HepG2 (cell line): ENCODE results near the gene NDOR1. TPM values are rescaled to one million over a fixed set of nuclear protein-coding genes. Genes with fewer than 3 reads are reported as not detected.
A peak's percentile ranks its signal among the peaks of the same experiment; 100 is the strongest.

Experiments used
- ATAD3A ChIP-seq: sonication (generic); formaldehyde crosslinking; IDR thresholded peaks from 2 replicates; pipeline ENCODE4 v1.4.0; 2020; ENCODE audit warnings: missing genetic modification reagents
- CBFB ChIP-seq: sonication (generic); formaldehyde crosslinking; IDR thresholded peaks from 2 replicates; pipeline ENCODE4 v1.4.0; 2020; ENCODE audit warnings: missing genetic modification reagents
- CREM ChIP-seq, 2 experiments: sonication (generic) in 1 of 2; formaldehyde crosslinking in 1 of 2; IDR thresholded peaks; 2 replicates each; pipeline versions ENCODE4 v1.4.0 to v1.6.1; 2016 to 2020; ENCODE audit warnings: antibody characterized with exemption in 1 of 2, mild to moderate bottlenecking in 1 of 2, missing genetic modification reagents in 1 of 2
- GATAD1 ChIP-seq: IDR thresholded peaks from 2 replicates; pipeline ENCODE4 v1.6.1; 2016; ENCODE audit warnings: missing genetic modification reagents, missing compliant biosample characterization
- MBD4 ChIP-seq: IDR thresholded peaks from 2 replicates; pipeline ENCODE4 v1.6.1; 2012; ENCODE audit warnings: low read length, inconsistent platforms, borderline replicate concordance
- MTA3 ChIP-seq: sonication (generic); formaldehyde crosslinking; IDR thresholded peaks from 2 replicates; pipeline ENCODE4 v1.4.0; 2020; ENCODE audit warnings: missing genetic modification reagents
- NBN ChIP-seq: fragments of 450-650 bp; conservative IDR thresholded peaks from 2 replicates; pipeline ENCODE4 v1.6.1; 2017
- RBAK ChIP-seq: sonication (generic); formaldehyde crosslinking; IDR thresholded peaks from 2 replicates; pipeline ENCODE4 v1.5.1; 2020; ENCODE audit warnings: mild to moderate bottlenecking, missing genetic modification reagents
- RORA ChIP-seq: sonication (generic); formaldehyde crosslinking; IDR thresholded peaks from 2 replicates; pipeline ENCODE4 v1.5.0; 2020; ENCODE audit warnings: mild to moderate bottlenecking, missing genetic modification reagents, moderate library complexity
- SMARCE1 ChIP-seq: fragments of 450-650 bp; IDR thresholded peaks from 2 replicates; pipeline ENCODE4 v1.6.1; 2017; ENCODE audit warnings: borderline replicate concordance
- U2AF1 ChIP-seq: fragments of 200-400 bp; formaldehyde crosslinking; optimal IDR thresholded peaks from 2 replicates; pipeline ENCODE3; 2017; ENCODE audit warnings: mild to moderate bottlenecking, low read depth, low read length
- XRCC5 ChIP-seq: fragments of 200-400 bp; formaldehyde crosslinking; optimal IDR thresholded peaks from 2 replicates; pipeline ENCODE3; 2017; ENCODE audit warnings: mild to moderate bottlenecking, low read length
- ZNF337 ChIP-seq: sonication (generic); formaldehyde crosslinking; IDR thresholded peaks from 2 replicates; pipeline ENCODE4 v1.5.1; 2020; ENCODE audit warnings: missing genetic modification reagents, low read depth, mild to moderate bottlenecking, borderline replicate concordance
- ZNF383 ChIP-seq: sonication (generic); formaldehyde crosslinking; IDR thresholded peaks from 2 replicates; pipeline ENCODE4 v1.4.0; 2020; ENCODE audit warnings: missing genetic modification reagents, mild to moderate bottlenecking, borderline replicate concordance
- ZNF607 ChIP-seq: sonication (generic); formaldehyde crosslinking; IDR thresholded peaks from 2 replicates; pipeline ENCODE4 v1.5.1; 2020; ENCODE audit warnings: missing genetic modification reagents, mild to moderate bottlenecking, borderline replicate concordance
- ZNF652 ChIP-seq: IDR thresholded peaks from 2 replicates; pipeline ENCODE4 v1.6.1; 2016; ENCODE audit warnings: low read depth, borderline replicate concordance
- polyA plus RNA-seq, 8 experiments: library from polyadenylated mRNA; depleted of rRNA in 3 of 8; stranded (reverse) in 7 of 8; unstranded in 1 of 8; fragments of >200 nt; fragmentation: Illumina TruSeq in 4 of 8; extraction: Trizol in 4 of 8; gene quantifications; 2 replicates each; pipeline versions ENCODE4 v1.2.1 to v1.2.3, GENCODE V29; 2011 to 2016; ENCODE audit warnings: low read depth in 4 of 8, missing spikeins in 1 of 8, mixed read lengths in 1 of 8; ENCODE audit not compliant: insufficient read depth in 1 of 8
- total RNA-seq, 5 experiments: library from RNA; depleted of rRNA; stranded (reverse); fragments of >200 nt; fragmentation: Illumina TruSeq; extraction: Trizol; gene quantifications; 2 replicates each; pipeline ENCODE4 v1.2.3, GENCODE V29; 2016; ENCODE audit warnings: low read depth in 1 of 5
- TF ChIP-seq, protein P1 (sequence below): sonication (generic); formaldehyde crosslinking; IDR thresholded peaks from 2 replicates; pipeline ENCODE4 v1.9.0; 2021; ENCODE audit warnings: mild to moderate bottlenecking, missing genetic modification reagents
- TF ChIP-seq, protein P2 (sequence below): sonication (generic); formaldehyde crosslinking; conservative IDR thresholded peaks from 2 replicates; pipeline ENCODE4 v1.8.1; 2023; ENCODE audit warnings: missing genetic modification reagents
- TF ChIP-seq, protein P3 (sequence below): sonication (generic); formaldehyde crosslinking; IDR thresholded peaks from 2 replicates; pipeline ENCODE4 v1.5.0; 2020; ENCODE audit warnings: mild to moderate bottlenecking, missing genetic modification reagents

NDOR1 gene
- total and polyA plus RNA-seq, 2 of the 13 experiments (the other 11 are each of a cell fraction or from before 2014, with no cell fraction given): 3.6 to 8.7 TPM

DNA sequence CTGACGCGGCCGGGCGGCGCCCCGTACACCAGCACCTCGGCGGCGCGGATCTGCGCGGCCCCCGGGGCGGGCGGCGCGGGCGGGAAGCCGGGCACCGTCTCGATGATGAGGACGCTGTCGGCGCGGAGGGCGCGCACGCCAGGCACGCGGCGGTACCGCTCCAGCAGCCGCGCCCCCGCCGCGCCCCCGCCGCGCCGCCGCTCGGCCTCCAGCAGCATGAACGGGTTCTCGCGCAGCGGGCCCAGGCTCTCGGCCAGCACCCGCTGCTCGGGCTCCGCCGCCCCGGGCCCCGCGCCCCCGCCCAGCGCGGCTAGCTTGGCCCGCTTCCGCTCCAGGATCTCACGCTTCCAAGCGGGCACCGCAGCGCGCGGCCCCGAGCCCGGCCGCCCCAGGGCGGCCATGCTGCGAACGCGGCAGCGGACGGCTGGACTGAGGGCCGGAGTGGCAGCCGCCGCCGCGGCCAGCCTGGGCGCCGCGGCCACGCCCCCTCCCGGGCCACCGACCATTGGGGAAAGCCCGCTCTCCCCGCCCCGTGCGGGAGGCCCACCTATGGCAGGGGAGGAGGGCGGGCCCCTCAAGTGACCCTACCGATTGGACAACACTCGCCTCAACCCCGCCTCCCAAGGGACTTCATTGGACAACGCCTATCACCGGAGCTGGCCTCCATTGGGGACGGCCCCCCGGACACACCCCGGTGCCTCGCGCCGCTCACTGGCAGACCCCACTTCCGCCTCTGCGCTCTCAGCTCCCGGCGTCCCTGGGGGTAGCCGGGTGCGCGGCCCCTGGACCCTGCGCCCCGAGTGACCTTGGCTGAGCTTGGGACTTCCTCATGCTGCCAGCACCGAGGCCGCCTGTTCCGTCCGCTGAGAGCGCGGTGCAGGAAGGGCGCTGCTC, 4.9 kb upstream of the NDOR1 start, which contains the start of gene TPRN (continued):
- TF ChIP-seq CREM (IDR thresholded peaks at IDR 0.05): no peak
- no peak for TF ChIP-seq CREM (CRISPR knock-in tag; IDR thresholded peaks at IDR 0.05)
- no peak for TF ChIP-seq ATAD3A (CRISPR knock-in tag)
- peak; percentile 72; the same call in 1 of the 2 replicates for TF ChIP-seq ZNF607
- TF ChIP-seq RORA (CRISPR knock-in tag): no peak
- no peak for TF ChIP-seq ZNF383 (CRISPR knock-in tag)
- TF ChIP-seq, protein P1, sequence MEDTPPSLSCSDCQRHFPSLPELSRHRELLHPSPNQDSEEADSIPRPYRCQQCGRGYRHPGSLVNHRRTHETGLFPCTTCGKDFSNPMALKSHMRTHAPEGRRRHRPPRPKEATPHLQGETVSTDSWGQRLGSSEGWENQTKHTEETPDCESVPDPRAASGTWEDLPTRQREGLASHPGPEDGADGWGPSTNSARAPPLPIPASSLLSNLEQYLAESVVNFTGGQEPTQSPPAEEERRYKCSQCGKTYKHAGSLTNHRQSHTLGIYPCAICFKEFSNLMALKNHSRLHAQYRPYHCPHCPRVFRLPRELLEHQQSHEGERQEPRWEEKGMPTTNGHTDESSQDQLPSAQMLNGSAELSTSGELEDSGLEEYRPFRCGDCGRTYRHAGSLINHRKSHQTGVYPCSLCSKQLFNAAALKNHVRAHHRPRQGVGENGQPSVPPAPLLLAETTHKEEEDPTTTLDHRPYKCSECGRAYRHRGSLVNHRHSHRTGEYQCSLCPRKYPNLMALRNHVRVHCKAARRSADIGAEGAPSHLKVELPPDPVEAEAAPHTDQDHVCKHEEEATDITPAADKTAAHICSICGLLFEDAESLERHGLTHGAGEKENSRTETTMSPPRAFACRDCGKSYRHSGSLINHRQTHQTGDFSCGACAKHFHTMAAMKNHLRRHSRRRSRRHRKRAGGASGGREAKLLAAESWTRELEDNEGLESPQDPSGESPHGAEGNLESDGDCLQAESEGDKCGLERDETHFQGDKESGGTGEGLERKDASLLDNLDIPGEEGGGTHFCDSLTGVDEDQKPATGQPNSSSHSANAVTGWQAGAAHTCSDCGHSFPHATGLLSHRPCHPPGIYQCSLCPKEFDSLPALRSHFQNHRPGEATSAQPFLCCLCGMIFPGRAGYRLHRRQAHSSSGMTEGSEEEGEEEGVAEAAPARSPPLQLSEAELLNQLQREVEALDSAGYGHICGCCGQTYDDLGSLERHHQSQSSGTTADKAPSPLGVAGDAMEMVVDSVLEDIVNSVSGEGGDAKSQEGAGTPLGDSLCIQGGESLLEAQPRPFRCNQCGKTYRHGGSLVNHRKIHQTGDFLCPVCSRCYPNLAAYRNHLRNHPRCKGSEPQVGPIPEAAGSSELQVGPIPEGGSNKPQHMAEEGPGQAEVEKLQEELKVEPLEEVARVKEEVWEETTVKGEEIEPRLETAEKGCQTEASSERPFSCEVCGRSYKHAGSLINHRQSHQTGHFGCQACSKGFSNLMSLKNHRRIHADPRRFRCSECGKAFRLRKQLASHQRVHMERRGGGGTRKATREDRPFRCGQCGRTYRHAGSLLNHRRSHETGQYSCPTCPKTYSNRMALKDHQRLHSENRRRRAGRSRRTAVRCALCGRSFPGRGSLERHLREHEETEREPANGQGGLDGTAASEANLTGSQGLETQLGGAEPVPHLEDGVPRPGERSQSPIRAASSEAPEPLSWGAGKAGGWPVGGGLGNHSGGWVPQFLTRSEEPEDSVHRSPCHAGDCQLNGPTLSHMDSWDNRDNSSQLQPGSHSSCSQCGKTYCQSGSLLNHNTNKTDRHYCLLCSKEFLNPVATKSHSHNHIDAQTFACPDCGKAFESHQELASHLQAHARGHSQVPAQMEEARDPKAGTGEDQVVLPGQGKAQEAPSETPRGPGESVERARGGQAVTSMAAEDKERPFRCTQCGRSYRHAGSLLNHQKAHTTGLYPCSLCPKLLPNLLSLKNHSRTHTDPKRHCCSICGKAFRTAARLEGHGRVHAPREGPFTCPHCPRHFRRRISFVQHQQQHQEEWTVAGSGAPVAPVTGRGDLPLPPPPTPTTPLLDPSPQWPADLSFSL (CRISPR knock-in tag): no peak
- peak; percentile 84 for TF ChIP-seq XRCC5
- TF ChIP-seq, protein P2, sequence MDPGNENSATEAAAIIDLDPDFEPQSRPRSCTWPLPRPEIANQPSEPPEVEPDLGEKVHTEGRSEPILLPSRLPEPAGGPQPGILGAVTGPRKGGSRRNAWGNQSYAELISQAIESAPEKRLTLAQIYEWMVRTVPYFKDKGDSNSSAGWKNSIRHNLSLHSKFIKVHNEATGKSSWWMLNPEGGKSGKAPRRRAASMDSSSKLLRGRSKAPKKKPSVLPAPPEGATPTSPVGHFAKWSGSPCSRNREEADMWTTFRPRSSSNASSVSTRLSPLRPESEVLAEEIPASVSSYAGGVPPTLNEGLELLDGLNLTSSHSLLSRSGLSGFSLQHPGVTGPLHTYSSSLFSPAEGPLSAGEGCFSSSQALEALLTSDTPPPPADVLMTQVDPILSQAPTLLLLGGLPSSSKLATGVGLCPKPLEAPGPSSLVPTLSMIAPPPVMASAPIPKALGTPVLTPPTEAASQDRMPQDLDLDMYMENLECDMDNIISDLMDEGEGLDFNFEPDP: no peak
- TF ChIP-seq ZNF337 (CRISPR knock-in tag): 0 out of 2 replicates have a peak, but pooled peaks have one; percentile 51
- no peak for TF ChIP-seq MTA3 (CRISPR knock-in tag)
- no peak for TF ChIP-seq RBAK
- TF ChIP-seq CBFB: no peak
- TF ChIP-seq NBN: no peak
- TF ChIP-seq, protein P3, sequence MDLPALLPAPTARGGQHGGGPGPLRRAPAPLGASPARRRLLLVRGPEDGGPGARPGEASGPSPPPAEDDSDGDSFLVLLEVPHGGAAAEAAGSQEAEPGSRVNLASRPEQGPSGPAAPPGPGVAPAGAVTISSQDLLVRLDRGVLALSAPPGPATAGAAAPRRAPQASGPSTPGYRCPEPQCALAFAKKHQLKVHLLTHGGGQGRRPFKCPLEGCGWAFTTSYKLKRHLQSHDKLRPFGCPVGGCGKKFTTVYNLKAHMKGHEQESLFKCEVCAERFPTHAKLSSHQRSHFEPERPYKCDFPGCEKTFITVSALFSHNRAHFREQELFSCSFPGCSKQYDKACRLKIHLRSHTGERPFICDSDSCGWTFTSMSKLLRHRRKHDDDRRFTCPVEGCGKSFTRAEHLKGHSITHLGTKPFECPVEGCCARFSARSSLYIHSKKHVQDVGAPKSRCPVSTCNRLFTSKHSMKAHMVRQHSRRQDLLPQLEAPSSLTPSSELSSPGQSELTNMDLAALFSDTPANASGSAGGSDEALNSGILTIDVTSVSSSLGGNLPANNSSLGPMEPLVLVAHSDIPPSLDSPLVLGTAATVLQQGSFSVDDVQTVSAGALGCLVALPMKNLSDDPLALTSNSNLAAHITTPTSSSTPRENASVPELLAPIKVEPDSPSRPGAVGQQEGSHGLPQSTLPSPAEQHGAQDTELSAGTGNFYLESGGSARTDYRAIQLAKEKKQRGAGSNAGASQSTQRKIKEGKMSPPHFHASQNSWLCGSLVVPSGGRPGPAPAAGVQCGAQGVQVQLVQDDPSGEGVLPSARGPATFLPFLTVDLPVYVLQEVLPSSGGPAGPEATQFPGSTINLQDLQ (CRISPR knock-in tag): 0 out of 2 replicates have a peak, but pooled peaks have one; percentile 23
- TF ChIP-seq SMARCE1: no peak
- TF ChIP-seq MBD4: no peak
- no peak for TF ChIP-seq ZNF652 (CRISPR knock-in tag)
- TF ChIP-seq GATAD1 (CRISPR knock-in tag): peak; percentile 87
- TF ChIP-seq U2AF1: no peak
